ENCODE measurements around the gene KLF11. TPM values are rescaled to one million over a fixed set of nuclear protein-coding genes. Genes with fewer than 3 reads are reported as not detected.

KLF11 gene
- total RNA-seq, 3 donors from 2014 or later (not counting 1 experiment from before 2014, with no cell fraction given) = 47.3 to 85.8 (median 49.3) TPM

- Histone ChIP-seq H3K9me3 (ENCODE audit: control insufficient read depth, insufficient read depth, low read length) (no peaks in the 10 kb centered on the region), H3K36me3 (ENCODE audit: control insufficient read depth, insufficient read depth, low read length) (no peaks in the 10 kb centered on the region), H3K4me1 (ENCODE audit: control insufficient read depth, insufficient read depth, low read length) (peaks cover 27% of the 10 kb centered on the region), H3K27me3 (ENCODE audit: control insufficient read depth, insufficient read depth, low read length) (peaks cover 33% of the 10 kb centered on the region), H3K4me3 (ENCODE audit: low read length) (no peak overlapping the region), H3K27ac (ENCODE audit: low read length) (no peak overlapping the region)
- intact Hi-C loops (cut with micrococcal nuclease) = no loop called here
- TF ChIP-seq CTCF (IDR thresholded peaks at IDR 0.05) = no peak
- Mint-ChIP-seq H3K27me3 (ENCODE audit: low read depth in 2 of 2) (peaks cover 59 to 69% of the 10 kb centered on the region in 2 donors), H3K4me3 (no peak overlapping the region), H3K36me3 (no peaks in the 10 kb centered on the region), H3K27ac (no peak overlapping the region), H3K9me3 (no peaks in the 10 kb centered on the region), H3K4me1 (peaks cover 18 to 26% of the 10 kb centered on the region in 2 donors)
- DNase-seq (no peak), ATAC-seq (no peak)
- 90% methylated on average over 7 of the region's 7 CpGs for WGBS (ENCODE audit: insufficient coverage)
Observed at GRCh38 chr2:10078001-10078400, 34.7 kb downstream of the KLF11 start.

GRCh38 chr2:10078704-10079265 lies 35.4 kb downstream of the KLF11 start:
- TF ChIP-seq CTCF (IDR thresholded peaks at IDR 0.05) = no peak

GRCh38 chr2:10079266-10079869 lies 36.0 kb downstream of the KLF11 start:
- Mint-ChIP-seq H3K9me3 (no peaks in the 10 kb centered on the region), H3K4me3 (peak overlapping the region; percentile 90), H3K36me3 (no peaks in the 10 kb centered on the region), H3K27ac (no peak overlapping the region), H3K4me1 (peaks cover 18 to 21% of the 10 kb centered on the region in 2 donors), H3K27me3 (ENCODE audit: low read depth in 2 of 2) (peaks cover 66 to 75% of the 10 kb centered on the region in 2 donors)
- no peak for TF ChIP-seq CTCF (IDR thresholded peaks at IDR 0.05)
- Histone ChIP-seq H3K36me3 (ENCODE audit: control insufficient read depth, insufficient read depth, low read length) (no peaks in the 10 kb centered on the region), H3K9me3 (ENCODE audit: control insufficient read depth, insufficient read depth, low read length) (no peaks in the 10 kb centered on the region), H3K27me3 (ENCODE audit: control insufficient read depth, insufficient read depth, low read length) (peaks cover 43% of the 10 kb centered on the region), H3K4me3 (ENCODE audit: low read length) (no peak overlapping the region), H3K4me1 (ENCODE audit: control insufficient read depth, insufficient read depth, low read length) (peaks cover 27% of the 10 kb centered on the region), H3K27ac (ENCODE audit: low read length) (no peak overlapping the region)
- intact Hi-C loops (cut with micrococcal nuclease) = no loop called here
- DNase-seq (peak in 1 of 2 donors; percentile 44), ATAC-seq (peak; percentile 30 to 43 (median 33))
- 2% methylated on average over 53 of the region's 53 CpGs for WGBS (ENCODE audit: insufficient coverage)

More at GRCh38 chr2:10078704-10079265, 35.4 kb downstream of the KLF11 start:
- Histone ChIP-seq H3K4me1 (ENCODE audit: control insufficient read depth, insufficient read depth, low read length) (peaks cover 27% of the 10 kb centered on the region), H3K27ac (ENCODE audit: low read length) (no peak overlapping the region), H3K4me3 (ENCODE audit: low read length) (no peak overlapping the region), H3K27me3 (ENCODE audit: control insufficient read depth, insufficient read depth, low read length) (peaks cover 38% of the 10 kb centered on the region), H3K36me3 (ENCODE audit: control insufficient read depth, insufficient read depth, low read length) (no peaks in the 10 kb centered on the region), H3K9me3 (ENCODE audit: control insufficient read depth, insufficient read depth, low read length) (no peaks in the 10 kb centered on the region)
- peaks cover 66 to 75% of the 10 kb centered on the region in 2 donors for H3K27me3 Mint-ChIP-seq (ENCODE audit: low read depth in 2 of 2)
- intact Hi-C loops (cut with micrococcal nuclease) = no loop called here
- H3K4me1 Mint-ChIP-seq = peaks cover 18 to 25% of the 10 kb centered on the region in 2 donors
- no peak for DNase-seq
- 42% methylated on average over 12 of the region's 12 CpGs for WGBS (ENCODE audit: insufficient coverage)
- H3K36me3 Mint-ChIP-seq = no peaks in the 10 kb centered on the region
- no peaks in the 10 kb centered on the region for H3K9me3 Mint-ChIP-seq
- no peak for ATAC-seq
- peak overlapping the region; percentile 90 for H3K4me3 Mint-ChIP-seq
- H3K27ac Mint-ChIP-seq = no peak overlapping the region
